D721Med (cell line): ENCODE results near the gene CDKL5.

Experiments
- DNase-seq: peaks from one replicate; pipeline ENCODE4 v3.0.0; 2011; ENCODE audit warnings: low spot score; ENCODE audit not compliant: insufficient read length
- FAIRE-seq: peaks from 2 replicates; lab custom pipeline; 2011; peaks lifted over from hg19 to GRCh38; lab: Jason Lieb, UNC
- TF ChIP-seq, protein P1 (sequence below): IDR thresholded peaks from 2 replicates; pipeline ENCODE4 v1.5.1; 2012; ENCODE audit warnings: mild to moderate bottlenecking, control low read depth; ENCODE audit not compliant: insufficient read depth; ENCODE audit errors: missing control alignments

CDKL5 gene

DNA sequence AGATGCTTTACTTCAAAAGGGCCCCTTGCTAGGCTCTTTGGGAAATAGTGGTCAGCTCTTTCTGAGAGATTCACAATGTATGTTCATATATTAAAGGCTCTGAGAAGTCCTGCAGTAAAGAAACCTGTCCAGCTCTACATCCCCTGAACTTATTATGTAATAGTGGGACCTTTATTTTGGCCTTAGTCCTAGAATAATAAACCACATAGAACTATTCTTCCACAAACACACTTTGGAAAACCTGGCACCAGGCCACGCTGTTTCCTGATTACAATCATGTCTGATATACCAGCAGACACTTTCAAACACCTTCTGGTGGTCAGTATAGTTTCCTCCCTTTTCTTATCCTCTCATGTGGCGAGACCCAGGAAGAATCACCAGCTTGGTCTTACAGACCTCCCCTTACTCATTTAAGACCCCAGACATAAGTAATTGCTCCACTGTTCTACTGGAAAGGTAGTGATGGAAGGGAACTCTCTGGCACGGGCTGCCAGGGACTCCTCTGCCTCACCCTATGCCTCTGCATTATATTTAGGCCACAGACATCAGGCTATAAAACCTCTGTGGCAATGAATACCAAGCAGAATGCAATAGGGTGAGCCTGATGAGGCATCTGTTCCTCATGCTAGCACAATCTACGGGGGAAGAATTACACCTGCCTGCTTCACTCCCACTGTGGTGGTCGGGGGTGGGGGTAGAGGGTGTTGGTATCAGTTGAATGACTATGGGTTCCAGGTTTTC, 276.4 kb downstream of the CDKL5 start:
- TF ChIP-seq, protein P1, sequence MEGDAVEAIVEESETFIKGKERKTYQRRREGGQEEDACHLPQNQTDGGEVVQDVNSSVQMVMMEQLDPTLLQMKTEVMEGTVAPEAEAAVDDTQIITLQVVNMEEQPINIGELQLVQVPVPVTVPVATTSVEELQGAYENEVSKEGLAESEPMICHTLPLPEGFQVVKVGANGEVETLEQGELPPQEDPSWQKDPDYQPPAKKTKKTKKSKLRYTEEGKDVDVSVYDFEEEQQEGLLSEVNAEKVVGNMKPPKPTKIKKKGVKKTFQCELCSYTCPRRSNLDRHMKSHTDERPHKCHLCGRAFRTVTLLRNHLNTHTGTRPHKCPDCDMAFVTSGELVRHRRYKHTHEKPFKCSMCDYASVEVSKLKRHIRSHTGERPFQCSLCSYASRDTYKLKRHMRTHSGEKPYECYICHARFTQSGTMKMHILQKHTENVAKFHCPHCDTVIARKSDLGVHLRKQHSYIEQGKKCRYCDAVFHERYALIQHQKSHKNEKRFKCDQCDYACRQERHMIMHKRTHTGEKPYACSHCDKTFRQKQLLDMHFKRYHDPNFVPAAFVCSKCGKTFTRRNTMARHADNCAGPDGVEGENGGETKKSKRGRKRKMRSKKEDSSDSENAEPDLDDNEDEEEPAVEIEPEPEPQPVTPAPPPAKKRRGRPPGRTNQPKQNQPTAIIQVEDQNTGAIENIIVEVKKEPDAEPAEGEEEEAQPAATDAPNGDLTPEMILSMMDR = no peak
- DNase-seq = no peak
- no peak for FAIRE-seq

DNA sequence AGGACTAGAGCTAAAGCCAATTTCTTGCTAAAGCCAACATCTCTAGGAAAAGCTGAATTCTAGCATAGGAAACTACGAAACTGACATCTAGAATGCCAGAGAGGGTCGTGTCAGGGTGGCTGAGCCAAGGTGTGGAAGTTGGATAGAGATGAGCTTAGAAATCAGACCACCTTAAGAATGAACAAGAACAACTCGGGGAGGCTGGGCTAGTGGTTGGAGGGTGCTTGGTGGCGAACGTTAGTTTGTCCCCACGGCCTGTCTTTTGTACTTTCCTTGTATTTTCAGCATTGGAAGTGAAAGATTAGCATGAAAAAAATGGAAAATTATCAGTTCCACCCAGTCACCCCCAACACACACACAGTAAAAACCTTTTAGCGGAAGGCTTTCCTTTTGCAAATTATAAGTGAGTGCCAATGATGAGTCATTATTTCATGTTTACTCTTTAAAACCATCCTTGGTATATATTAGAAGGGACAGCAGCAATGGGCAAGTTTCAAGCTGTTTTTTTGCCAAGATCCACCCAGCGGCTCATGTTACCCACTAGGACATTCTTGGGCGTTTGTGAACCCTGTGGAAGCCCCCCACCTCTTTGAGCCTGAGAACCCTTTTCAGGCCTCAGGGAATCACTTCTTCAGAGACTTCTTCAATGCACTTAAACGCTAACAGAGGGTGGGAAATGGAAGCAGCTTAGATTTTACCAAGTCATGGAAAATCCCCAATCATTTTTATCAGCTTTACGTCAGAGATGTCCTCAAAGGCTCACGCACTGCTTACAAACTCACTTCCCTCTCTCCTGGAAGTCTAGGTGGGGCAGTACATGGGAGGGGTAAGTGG, 277.2 kb downstream of the CDKL5 start:
- TF ChIP-seq, protein P1 = no peak
- DNase-seq = no peak
- FAIRE-seq = no peak
